SK-N-SH (cell line): ENCODE results near the gene ANAPC2. TPM values are rescaled to one million over a fixed set of nuclear protein-coding genes. Genes with fewer than 3 reads are reported as not detected.

ENCODE experiments used
- CTCF ChIA-PET: fragments of 300-600, 350-600 bp; formaldehyde crosslinking; extraction: SDS; loops from one replicate; lab custom pipeline; 2021; lab: Yijun Ruan, JAX
- POLR2A ChIA-PET: fragments of 350-600 bp; sonication (Branson Sonifier 250); formaldehyde crosslinking; extraction: SDS; loops from one replicate; lab custom pipeline; 2020; ENCODE audit warnings: antibody characterized with exemption, inconsistent platforms; lab: Yijun Ruan, JAX
- DNase-seq: peaks from one replicate; pipeline ENCODE4 v3.0.0; 2012
- H2AFZ ChIP-seq: fragments of 200-600 bp; sonication (generic); 2 replicates; pipeline ENCODE4 v1.8.1; 2016; ENCODE audit warnings: antibody characterized with exemption, mild to moderate bottlenecking, low read depth
- H3F3A ChIP-seq: fragments of 200-600 bp; sonication (generic); replicated peaks from 2 replicates; pipeline ENCODE3; 2016; ENCODE audit warnings: antibody characterized with exemption, mild to moderate bottlenecking; ENCODE audit not compliant: insufficient read depth
- H3K27ac ChIP-seq, 2 experiments: fragments of 200-500 bp in 1 of 2; fragments of 200-600 bp in 1 of 2; sonication (Bioruptor generic) in 1 of 2; sonication (generic), shearing (Covaris generic) in 1 of 2; 2 replicates each; pipeline versions ENCODE4 v1.5.1 to v1.6.1; 2014 to 2016; ENCODE audit warnings: low read depth in 2 of 2, inconsistent platforms in 1 of 2, low read length in 1 of 2, mild to moderate bottlenecking in 1 of 2, mixed read lengths in 1 of 2
- H3K27me3 ChIP-seq: fragments of 200-600 bp; sonication (generic), shearing (Covaris generic); 2 replicates; pipeline ENCODE4 v1.6.1; 2016; ENCODE audit warnings: mixed run types; ENCODE audit not compliant: insufficient read depth
- H3K36me3 ChIP-seq, 2 experiments: fragments of 200-500 bp in 1 of 2; fragments of 200-600 bp in 1 of 2; sonication (Bioruptor generic) in 1 of 2; sonication (generic) in 1 of 2; replicated peaks in 1 of 2; 2 replicates each; pipeline versions ENCODE3 to v1.5.1; 2014 to 2016; ENCODE audit warnings: low read length in 1 of 2, mild to moderate bottlenecking in 1 of 2; ENCODE audit not compliant: insufficient read depth in 2 of 2, control insufficient read depth in 1 of 2
- H3K4me1 ChIP-seq, 2 experiments: fragments of 200-500 bp in 1 of 2; fragments of 200-600 bp in 1 of 2; sonication (Bioruptor generic) in 1 of 2; sonication (generic), shearing (Covaris generic) in 1 of 2; 2 replicates each; pipeline versions ENCODE4 v1.5.1 to v1.6.1; 2014 to 2016; ENCODE audit warnings: low read depth in 1 of 2, low read length in 1 of 2, mixed run types in 1 of 2; ENCODE audit not compliant: insufficient read depth in 2 of 2, control insufficient read depth in 1 of 2
- H3K4me2 ChIP-seq: fragments of 200-600 bp; sonication (generic), shearing (Covaris generic); 2 replicates; pipeline ENCODE4 v1.6.1; 2017; ENCODE audit warnings: mixed run types
- H3K4me3 ChIP-seq, 2 experiments: fragments of 200-500 bp in 1 of 2; fragments of 200-600 bp in 1 of 2; sonication (Bioruptor generic) in 1 of 2; sonication (generic), shearing (Covaris generic) in 1 of 2; 2 replicates each; pipeline versions ENCODE4 v1.5.1 to v1.8.1; 2014 to 2016; ENCODE audit warnings: low read depth in 2 of 2, inconsistent platforms in 1 of 2, low read length in 1 of 2, mild to moderate bottlenecking in 1 of 2, mixed read lengths in 1 of 2, moderate library complexity in 1 of 2
- H3K79me2 ChIP-seq: fragments of 200-600 bp; sonication (generic); 2 replicates; pipeline ENCODE4 v1.8.1; 2017; ENCODE audit warnings: mild to moderate bottlenecking; ENCODE audit not compliant: insufficient read depth
- H3K9ac ChIP-seq: fragments of 200-600 bp; sonication (generic); 2 replicates; pipeline ENCODE4 v1.6.1; 2017; ENCODE audit warnings: mixed run types
- H3K9me2 ChIP-seq: fragments of 200-600 bp; sonication (generic); 2 replicates; pipeline ENCODE4 v1.6.1; 2017; ENCODE audit warnings: mixed run types
- H3K9me3 ChIP-seq: fragments of 200-600 bp; sonication (generic); 2 replicates; pipeline ENCODE4 v1.6.1; 2017; ENCODE audit warnings: mixed run types, mild to moderate bottlenecking, moderate library complexity
- H4K20me1 ChIP-seq: fragments of 200-600 bp; sonication (generic); 2 replicates; pipeline ENCODE4 v1.6.1; 2017; ENCODE audit warnings: mild to moderate bottlenecking, mixed run types; ENCODE audit not compliant: insufficient read depth
- ELF1 ChIP-seq: IDR thresholded peaks from 2 replicates; pipeline ENCODE4 v1.4.0; 2012
- EP300 ChIP-seq, 2 experiments: IDR thresholded peaks; 2 replicates each; pipeline versions ENCODE4 v1.4.0 to v1.6.1; 2012; ENCODE audit warnings: borderline replicate concordance in 1 of 2, low read depth in 1 of 2, low read length in 1 of 2
- EZH2phosphoT487 ChIP-seq: fragments of 200-600 bp; sonication (generic); IDR thresholded peaks from 2 replicates; pipeline ENCODE4 v1.6.1; 2017; ENCODE audit warnings: low read depth, mixed run types, mild to moderate bottlenecking, antibody characterized with exemption, moderate library complexity, borderline replicate concordance
- FOSL2 ChIP-seq: IDR thresholded peaks from 2 replicates; pipeline ENCODE4 v1.4.0; 2012; ENCODE audit warnings: low read depth, mild to moderate bottlenecking, moderate library complexity, borderline replicate concordance
- JUND ChIP-seq: IDR thresholded peaks from 2 replicates; pipeline ENCODE4 v1.4.0; 2012
- NRF1 ChIP-seq: IDR thresholded peaks from 2 replicates; pipeline ENCODE4 v1.6.1; 2012; ENCODE audit warnings: low read depth, mild to moderate bottlenecking, low read length
- POLR2AphosphoS5 ChIP-seq: IDR thresholded peaks from 2 replicates; pipeline ENCODE4 v1.6.1; 2012; ENCODE audit warnings: low read depth, low read length
- RFX5 ChIP-seq: IDR thresholded peaks from 2 replicates; pipeline ENCODE4 v1.6.1; 2012; ENCODE audit warnings: mild to moderate bottlenecking, improper control_type of control experiment, low read length
- SMC3 ChIP-seq: IDR thresholded peaks from 2 replicates; pipeline ENCODE4 v1.6.1; 2012; ENCODE audit warnings: low read depth, low read length, improper control_type of control experiment
- TEAD4 ChIP-seq: IDR thresholded peaks from 2 replicates; pipeline ENCODE4 v1.4.0; 2012; ENCODE audit warnings: mild to moderate bottlenecking, borderline replicate concordance; ENCODE audit not compliant: insufficient read depth
- WGBS: methylation state at CpG from one replicate; pipeline ENCODE4 v1.1.6; 2017; ENCODE audit warnings: low lambda C conversion rate; 5-methylcytosine and 5-hydroxymethylcytosine counted together
- polyA plus RNA-seq, 3 experiments: library from polyadenylated mRNA; depleted of rRNA; stranded (reverse); fragments of >200 nt; gene quantifications; 2 replicates each; pipeline ENCODE4 v1.2.3, GENCODE V29; 2012
- TF ChIP-seq, protein P1 (sequence below): IDR thresholded peaks from 2 replicates; pipeline ENCODE4 v1.6.1; 2012; ENCODE audit warnings: mild to moderate bottlenecking, low read depth, low read length, moderate library complexity
- TF ChIP-seq, protein P2 (sequence below): IDR thresholded peaks from 2 replicates; pipeline ENCODE4 v1.4.0; 2012; ENCODE audit warnings: low read depth, borderline replicate concordance

The ANAPC2 gene
- polyA plus RNA-seq, 1 of the 3 experiments (the other 2 are of a cell fraction), result 35.1 TPM

DNA sequence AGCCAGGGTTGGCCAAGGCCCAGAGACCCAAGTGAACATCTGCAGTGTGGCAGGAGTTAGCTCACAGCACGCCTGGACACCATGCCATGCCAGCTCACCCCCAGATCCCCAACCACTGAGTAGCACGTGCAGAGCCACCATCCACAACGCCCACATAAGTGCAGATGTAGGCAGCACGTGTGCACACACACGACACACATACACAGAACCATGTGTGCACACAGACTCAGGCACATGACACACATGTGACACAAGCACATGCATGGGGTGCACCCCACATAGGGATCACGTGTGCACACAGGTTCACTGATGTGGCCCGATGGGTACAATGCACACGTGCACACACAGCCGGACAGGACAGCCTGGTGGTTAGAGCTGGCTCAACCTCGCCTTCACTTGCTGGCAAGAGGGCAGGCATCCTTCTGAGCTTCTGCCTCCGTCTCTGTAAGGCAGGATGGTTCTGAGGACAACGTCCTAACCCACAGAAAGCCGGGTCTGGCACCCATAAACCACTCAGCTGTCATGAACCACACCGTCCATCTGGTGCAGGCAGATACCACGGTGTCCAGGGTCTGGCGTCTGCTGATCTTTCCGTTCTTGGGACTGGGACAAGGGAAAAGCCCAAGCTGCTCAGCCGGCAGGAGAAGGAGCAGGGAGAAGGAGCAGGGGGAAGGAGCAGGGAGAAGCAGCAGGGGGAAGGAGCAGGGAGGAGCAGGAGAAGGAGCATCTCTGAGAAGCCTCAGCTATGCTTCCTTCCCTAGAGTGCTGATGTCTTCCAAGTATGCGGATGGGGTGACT, 30.5 kb downstream of the ANAPC2 start:
- Histone ChIP-seq H3K9ac (no peak overlapping the region), H3K4me1 (peaks cover 0 to 3% of the 10 kb centered on the region in 2 experiments; a peak in 1 of 4 replicates), H3K9me3 (no peaks in the 10 kb centered on the region), H3K4me2 (no peak overlapping the region), H4K20me1 (no peaks in the 10 kb centered on the region), H3F3A (no peaks in the 10 kb centered on the region), H2AFZ (no peak overlapping the region), H3K4me3 (no peak overlapping the region), H3K36me3 (no peaks in the 10 kb centered on the region), H3K27me3 (no peaks in the 10 kb centered on the region), H3K79me2 (no peaks in the 10 kb centered on the region), H3K9me2 (no peaks in the 10 kb centered on the region), H3K27ac (no peak overlapping the region)
- WGBS, result 52% methylated on average over 12 of the region's 19 CpGs
- no peak for TF ChIP-seq RFX5
- TF ChIP-seq NRF1, result no peak
- TF ChIP-seq ELF1, result no peak
- TF ChIP-seq FOSL2, result no peak
- no peak for TF ChIP-seq TEAD4
- TF ChIP-seq, protein P1, sequence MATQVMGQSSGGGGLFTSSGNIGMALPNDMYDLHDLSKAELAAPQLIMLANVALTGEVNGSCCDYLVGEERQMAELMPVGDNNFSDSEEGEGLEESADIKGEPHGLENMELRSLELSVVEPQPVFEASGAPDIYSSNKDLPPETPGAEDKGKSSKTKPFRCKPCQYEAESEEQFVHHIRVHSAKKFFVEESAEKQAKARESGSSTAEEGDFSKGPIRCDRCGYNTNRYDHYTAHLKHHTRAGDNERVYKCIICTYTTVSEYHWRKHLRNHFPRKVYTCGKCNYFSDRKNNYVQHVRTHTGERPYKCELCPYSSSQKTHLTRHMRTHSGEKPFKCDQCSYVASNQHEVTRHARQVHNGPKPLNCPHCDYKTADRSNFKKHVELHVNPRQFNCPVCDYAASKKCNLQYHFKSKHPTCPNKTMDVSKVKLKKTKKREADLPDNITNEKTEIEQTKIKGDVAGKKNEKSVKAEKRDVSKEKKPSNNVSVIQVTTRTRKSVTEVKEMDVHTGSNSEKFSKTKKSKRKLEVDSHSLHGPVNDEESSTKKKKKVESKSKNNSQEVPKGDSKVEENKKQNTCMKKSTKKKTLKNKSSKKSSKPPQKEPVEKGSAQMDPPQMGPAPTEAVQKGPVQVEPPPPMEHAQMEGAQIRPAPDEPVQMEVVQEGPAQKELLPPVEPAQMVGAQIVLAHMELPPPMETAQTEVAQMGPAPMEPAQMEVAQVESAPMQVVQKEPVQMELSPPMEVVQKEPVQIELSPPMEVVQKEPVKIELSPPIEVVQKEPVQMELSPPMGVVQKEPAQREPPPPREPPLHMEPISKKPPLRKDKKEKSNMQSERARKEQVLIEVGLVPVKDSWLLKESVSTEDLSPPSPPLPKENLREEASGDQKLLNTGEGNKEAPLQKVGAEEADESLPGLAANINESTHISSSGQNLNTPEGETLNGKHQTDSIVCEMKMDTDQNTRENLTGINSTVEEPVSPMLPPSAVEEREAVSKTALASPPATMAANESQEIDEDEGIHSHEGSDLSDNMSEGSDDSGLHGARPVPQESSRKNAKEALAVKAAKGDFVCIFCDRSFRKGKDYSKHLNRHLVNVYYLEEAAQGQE, result no peak
- no peak for TF ChIP-seq EP300 (IDR thresholded peaks at IDR 0.05; ENCODE audit: borderline replicate concordance in 1 of 2, low read depth in 1 of 2, low read length in 1 of 2)
- TF ChIP-seq JUND, result no peak
- no peak for TF ChIP-seq EZH2phosphoT487
- ChIA-PET CTCF (interaction anchor here (1.0 to 1.5 kb wide), 3 partner anchors 14 to 79 kb away, joined by 3 to 5 read pairs (median 4); partner anchors contain the start of genes RNF224 and TMEM210), POLR2A (interaction anchor here (0.7 kb wide), 1 partner anchor 395 kb away, joined by 3 read pairs; no protein-coding TSS in a partner anchor)
- DNase-seq, result no peak

DNA sequence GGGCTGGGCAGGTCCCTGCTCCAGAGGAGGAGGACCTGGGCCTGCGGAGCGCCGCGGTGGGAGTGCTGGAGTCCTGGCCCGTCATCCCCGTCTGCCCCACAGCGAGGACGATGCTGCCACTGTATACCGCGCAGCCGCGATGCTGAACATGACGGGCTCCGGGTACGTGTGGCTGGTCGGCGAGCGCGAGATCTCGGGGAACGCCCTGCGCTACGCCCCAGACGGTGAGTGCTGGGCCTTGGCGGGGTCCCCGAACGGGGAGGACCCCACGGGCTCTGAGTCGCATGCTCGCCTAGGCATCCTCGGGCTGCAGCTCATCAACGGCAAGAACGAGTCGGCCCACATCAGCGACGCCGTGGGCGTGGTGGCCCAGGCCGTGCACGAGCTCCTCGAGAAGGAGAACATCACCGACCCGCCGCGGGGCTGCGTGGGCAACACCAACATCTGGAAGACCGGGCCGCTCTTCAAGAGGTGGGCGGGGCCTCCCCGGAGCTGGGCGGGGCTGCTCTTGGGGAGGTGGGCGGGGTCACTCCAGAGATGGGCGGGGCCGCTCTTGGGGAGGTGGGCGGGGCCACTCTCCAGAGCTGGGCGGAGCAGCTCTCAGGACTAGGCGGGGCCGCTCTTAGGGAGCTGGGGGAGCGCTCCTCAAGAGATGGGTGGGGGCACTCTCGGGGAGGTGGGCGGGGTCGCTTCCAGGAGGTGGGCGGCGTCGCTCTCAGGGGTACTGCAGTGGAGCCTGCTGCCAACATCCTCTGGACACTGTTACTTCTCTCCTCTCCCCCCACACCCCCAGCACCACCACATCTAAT, 31.6 kb downstream of the ANAPC2 start:
- Histone ChIP-seq H3K4me2 (no peak overlapping the region), H3K9ac (no peak overlapping the region)

More for the DNA sequence above, 31.6 kb downstream of the ANAPC2 start:
- H3K79me2 ChIP-seq, result no peaks in the 10 kb centered on the region
- no peaks in the 10 kb centered on the region for H3K9me2 ChIP-seq
- DNase-seq, result peak; percentile 88
- no peaks in the 10 kb centered on the region for H3K36me3 ChIP-seq
- no peaks in the 10 kb centered on the region for H3K27me3 ChIP-seq
- TF ChIP-seq, protein P2, sequence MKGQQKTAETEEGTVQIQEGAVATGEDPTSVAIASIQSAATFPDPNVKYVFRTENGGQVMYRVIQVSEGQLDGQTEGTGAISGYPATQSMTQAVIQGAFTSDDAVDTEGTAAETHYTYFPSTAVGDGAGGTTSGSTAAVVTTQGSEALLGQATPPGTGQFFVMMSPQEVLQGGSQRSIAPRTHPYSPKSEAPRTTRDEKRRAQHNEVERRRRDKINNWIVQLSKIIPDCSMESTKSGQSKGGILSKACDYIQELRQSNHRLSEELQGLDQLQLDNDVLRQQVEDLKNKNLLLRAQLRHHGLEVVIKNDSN, result no peak
- no peak for TF ChIP-seq SMC3
- no peak for TF ChIP-seq POLR2AphosphoS5
- TF ChIP-seq, protein P1, result no peak
- no peak overlapping the region for H3K4me3 ChIP-seq
- H4K20me1 ChIP-seq, result no peaks in the 10 kb centered on the region
- ChIA-PET CTCF (interaction anchor here (0.6 to 1.2 kb wide), 2 partner anchors 32 to 80 kb away, joined by 3 to 5 read pairs; partner anchors contain the start of genes ANAPC2 and SSNA1), POLR2A (interaction anchor here (0.7 kb wide), 1 partner anchor 394 kb away, joined by 3 read pairs; no protein-coding TSS in a partner anchor)
- WGBS, result 82% methylated on average over 35 of the region's 65 CpGs
- no peak overlapping the region for H3K27ac ChIP-seq
- H3K4me1 ChIP-seq, result peaks cover 0 to 3% of the 10 kb centered on the region in 2 experiments; a peak in 1 of 4 replicates
- H2AFZ ChIP-seq, result no peak overlapping the region
- no peaks in the 10 kb centered on the region for H3K9me3 ChIP-seq
- H3F3A ChIP-seq, result no peaks in the 10 kb centered on the region
